Bronchial smooth muscle cell (primary cell): ENCODE data around the gene MBD4. TPM values are rescaled to one million over a fixed set of nuclear protein-coding genes. Genes with fewer than 3 reads are reported as not detected.

Experiments
- total RNA-seq: library from RNA; depleted of rRNA; stranded (reverse); fragments of >200 nt; gene quantifications from 2 replicates; pipeline ENCODE4 v1.2.1, GENCODE V29; 2014

The MBD4 gene
- total RNA-seq, result 15.3 and 18.1 TPM in 2 replicates

GRCh38 chr3:129439817-129440617 lies at the start of gene MBD4, which contains the start of gene IFT122:
Gene MBD4 (minus strand): TSS chr3:129439948. CDS start chr3:129439833, 115 bp downstream.
Gene IFT122 (plus strand): TSS chr3:129440224. CDS start chr3:129440331, 107 bp downstream.

GRCh38 chr3:129428376-129429079 lies 11.2 kb downstream of the MBD4 start, which contains the start of gene EFCAB12:
Gene EFCAB12 (minus strand): TSS chr3:129428636. CDS start chr3:129428488, 148 bp downstream.

Other genes starting within 250 kb of the MBD4 start
- 338 and 376 TPM in 2 replicates for gene COPG1, start 190.3 kb downstream of the MBD4 start, total RNA-seq
- 11.8 and 15.1 TPM in 2 replicates for gene HMCES, start 161.1 kb downstream of the MBD4 start, total RNA-seq
- gene EFCAB12, start 11.3 kb downstream of the MBD4 start, total RNA-seq, result under 0.01 TPM in 1 of 2 replicates, not detected in the other
- gene IFT122, start 276 bp upstream of the MBD4 start, total RNA-seq, result 29.3 and 32.6 TPM in 2 replicates
- not detected in 2 replicates for gene RHO, start 88.7 kb upstream of the MBD4 start, total RNA-seq
- gene H1-8, start 103.2 kb upstream of the MBD4 start, total RNA-seq, result 0.17 TPM in 1 of 2 replicates, not detected in the other
- 57.4 and 65.5 TPM in 2 replicates for gene PLXND1, start 166.7 kb upstream of the MBD4 start, total RNA-seq